ENCODE data around the gene CCNL2.
"Not testable (repeated sequence)": the region's sequence is repeated elsewhere in the genome, so short reads cannot be mapped to it uniquely, and the experiment has no call there.

CCNL2 gene

GRCh38 chr1:1419813-1420653 is 20.9 kb upstream of the CCNL2 start:
- DNase-seq = peak in 4 of 14 donors; percentile 31 to 62 (median 36)

- DNase-seq = no peak
Observed at GRCh38 chr1:1419363-1419812, 20.3 kb upstream of the CCNL2 start.

- DNase-seq = no peak
Observed at GRCh38 chr1:1418464-1419362, 19.6 kb upstream of the CCNL2 start.

GRCh38 chr1:1417825-1418463 is 18.8 kb upstream of the CCNL2 start:
- DNase-seq = peak in 1 of 14 donors; percentile 11

GRCh38 chr1:1417396-1417795 is 18.3 kb upstream of the CCNL2 start:
- DNase-seq = not testable (repeated sequence)

GRCh38 chr1:1415751-1416150 is 16.6 kb upstream of the CCNL2 start:
- no peak for DNase-seq

- DNase-seq = not testable (repeated sequence)
Observed at GRCh38 chr1:1412311-1412902, 13.3 kb upstream of the CCNL2 start.

- no peak for DNase-seq
Observed at GRCh38 chr1:1411626-1412025, 12.5 kb upstream of the CCNL2 start.

- DNase-seq = not testable (repeated sequence)
Observed at GRCh38 chr1:1410238-1410637, 11.1 kb upstream of the CCNL2 start.

- DNase-seq = no peak
Observed at GRCh38 chr1:1407636-1408318, 8.6 kb upstream of the CCNL2 start.

GRCh38 chr1:1406821-1407635 is 7.9 kb upstream of the CCNL2 start, which contains the start of gene MRPL20:
Gene MRPL20, minus strand, starts transcription at chr1:1407293. Its CDS starts 76 bp downstream, at chr1:1407217.
- peak; percentile 40 to 94 (median 90) for DNase-seq

GRCh38 chr1:1406101-1406820 is 7.1 kb upstream of the CCNL2 start:
- DNase-seq = no peak

GRCh38 chr1:1403653-1404052 is 4.5 kb upstream of the CCNL2 start:
- no peak for DNase-seq

- not testable (repeated sequence) for DNase-seq
Observed at GRCh38 chr1:1402901-1403392, 3.8 kb upstream of the CCNL2 start.

GRCh38 chr1:1402072-1402900 is 3.2 kb upstream of the CCNL2 start:
- DNase-seq = no peak

GRCh38 chr1:1401457-1402010 is 2.4 kb upstream of the CCNL2 start:
- no peak for DNase-seq

- DNase-seq = no peak
Observed at GRCh38 chr1:1400576-1401456, 1.7 kb upstream of the CCNL2 start.

Measured in C1 segment of cervical spinal cord (tissue), 14 donors.